ENCODE measurements around the gene ATP9B.

The ATP9B gene

GRCh38 chr18:79422783-79423165 lies 353.6 kb downstream of the ATP9B start:
- no peaks in the 10 kb centered on the region for H3K27me3 Mint-ChIP-seq

GRCh38 chr18:79423211-79424007 lies 354.2 kb downstream of the ATP9B start:
- Mint-ChIP-seq H3K36me3 (ENCODE audit: insufficient read depth) (peaks cover 71% of the 10 kb centered on the region), H3K4me3 (no peak overlapping the region), H3K9me3 (no peaks in the 10 kb centered on the region), H3K27ac (peak overlapping the region in 1 of 2 donors; percentile 52), H3K27me3 (no peaks in the 10 kb centered on the region), H3K4me1 (ENCODE audit: low read depth in 2 of 2) (peaks cover 34 to 37% of the 10 kb centered on the region in 2 donors)
- DNase-seq, result no peak
- no peak for ATAC-seq (replicated peaks)

More at GRCh38 chr18:79422783-79423165, 353.6 kb downstream of the ATP9B start:
- ATAC-seq (replicated peaks), result no peak
- Mint-ChIP-seq H3K36me3 (ENCODE audit: insufficient read depth) (peaks cover 69% of the 10 kb centered on the region), H3K27ac (peak overlapping the region in 1 of 2 donors; percentile 73), H3K4me1 (ENCODE audit: low read depth in 2 of 2) (peaks cover 33 to 35% of the 10 kb centered on the region in 2 donors), H3K9me3 (no peaks in the 10 kb centered on the region), H3K4me3 (no peak overlapping the region)
- no peak for DNase-seq

- H3K27ac Mint-ChIP-seq, result peak overlapping the region; percentile 52 to 87
- H3K4me3 Mint-ChIP-seq, result no peak overlapping the region
- DNase-seq, result no peak
- H3K27me3 Mint-ChIP-seq, result no peaks in the 10 kb centered on the region
- no peak for ATAC-seq (replicated peaks)
- no peaks in the 10 kb centered on the region for H3K9me3 Mint-ChIP-seq
- H3K4me1 Mint-ChIP-seq (ENCODE audit: low read depth in 2 of 2), result peaks cover 34 to 37% of the 10 kb centered on the region in 2 donors
- peaks cover 68% of the 10 kb centered on the region for H3K36me3 Mint-ChIP-seq (ENCODE audit: insufficient read depth)
Measured at GRCh38 chr18:79424008-79424565, 354.9 kb downstream of the ATP9B start.

- Mint-ChIP-seq H3K27ac (peak overlapping the region; percentile 52 to 87), H3K4me1 (ENCODE audit: low read depth in 2 of 2) (peaks cover 36 to 37% of the 10 kb centered on the region in 2 donors), H3K4me3 (peak overlapping the region in 1 of 2 donors; percentile 19), H3K36me3 (ENCODE audit: insufficient read depth) (peaks cover 66% of the 10 kb centered on the region), H3K27me3 (no peaks in the 10 kb centered on the region), H3K9me3 (no peaks in the 10 kb centered on the region)
- ATAC-seq (replicated peaks) (no peak), DNase-seq (no peak)
Measured at GRCh38 chr18:79424880-79425568, 355.8 kb downstream of the ATP9B start.

GRCh38 chr18:79425569-79425886 lies 356.3 kb downstream of the ATP9B start:
- ATAC-seq (replicated peaks), result no peak
- Mint-ChIP-seq H3K36me3 (ENCODE audit: insufficient read depth) (peaks cover 61% of the 10 kb centered on the region), H3K9me3 (no peaks in the 10 kb centered on the region), H3K27me3 (no peaks in the 10 kb centered on the region), H3K4me3 (no peak overlapping the region), H3K4me1 (ENCODE audit: low read depth in 2 of 2) (peaks cover 32% of the 10 kb centered on the region in 2 donors), H3K27ac (peak overlapping the region; percentile 52 to 87)
- DNase-seq, result no peak

GRCh38 chr18:79426376-79427300 lies 357.4 kb downstream of the ATP9B start:
- H3K4me1 Mint-ChIP-seq (ENCODE audit: low read depth in 2 of 2), result peaks cover 29 to 34% of the 10 kb centered on the region in 2 donors
- H3K4me3 Mint-ChIP-seq, result no peak overlapping the region
- no peak overlapping the region for H3K27ac Mint-ChIP-seq
- H3K9me3 Mint-ChIP-seq, result no peaks in the 10 kb centered on the region
- ATAC-seq (replicated peaks), result no peak
- no peak for DNase-seq
- no peaks in the 10 kb centered on the region for H3K27me3 Mint-ChIP-seq
- H3K36me3 Mint-ChIP-seq (ENCODE audit: insufficient read depth), result peaks cover 50% of the 10 kb centered on the region

- H3K36me3 Mint-ChIP-seq (ENCODE audit: insufficient read depth), result peaks cover 45% of the 10 kb centered on the region
Measured at GRCh38 chr18:79427368-79428225, 358.4 kb downstream of the ATP9B start.

More at GRCh38 chr18:79427368-79428225, 358.4 kb downstream of the ATP9B start:
- Mint-ChIP-seq H3K4me1 (ENCODE audit: low read depth in 2 of 2) (peaks cover 27 to 35% of the 10 kb centered on the region in 2 donors), H3K4me3 (no peak overlapping the region), H3K9me3 (no peaks in the 10 kb centered on the region), H3K27me3 (no peaks in the 10 kb centered on the region), H3K27ac (no peak overlapping the region)
- DNase-seq, result no peak
- no peak for ATAC-seq (replicated peaks)

Measured in effector memory CD8-positive, alpha-beta T cell (primary cell).